ENCODE measurements around the gene MPV17L2.
"Not testable (repeated sequence)": the region's sequence is repeated elsewhere in the genome, so short reads cannot be mapped to it uniquely, and the experiment has no call there.

Gene MPV17L2

GRCh38 chr19:18193388-18194180 is 566 bp downstream of the MPV17L2 start:
- peak; percentile 71 for DNase-seq

GRCh38 chr19:18194181-18194530 is 1.1 kb downstream of the MPV17L2 start:
- DNase-seq = no peak

GRCh38 chr19:18194554-18195238 is 1.7 kb downstream of the MPV17L2 start:
- peak; percentile 73 for DNase-seq

GRCh38 chr19:18196511-18196845 is 3.5 kb downstream of the MPV17L2 start:
- no peak for DNase-seq

- DNase-seq = no peak
Observed at GRCh38 chr19:18197306-18197705, 4.3 kb downstream of the MPV17L2 start.

- DNase-seq = no peak
Observed at GRCh38 chr19:18197941-18198340, 4.9 kb downstream of the MPV17L2 start.

- no peak for DNase-seq
Observed at GRCh38 chr19:18198374-18198773, 5.4 kb downstream of the MPV17L2 start.

GRCh38 chr19:18202397-18202777 is 9.4 kb downstream of the MPV17L2 start:
- DNase-seq = no peak

- DNase-seq = peak; percentile 70
Observed at GRCh38 chr19:18202778-18203407, 9.9 kb downstream of the MPV17L2 start.

- peak; percentile 83 for DNase-seq
Observed at GRCh38 chr19:18203408-18203862, 10.4 kb downstream of the MPV17L2 start.

GRCh38 chr19:18203863-18204393 is 10.9 kb downstream of the MPV17L2 start, which contains the start of gene RAB3A:
Gene RAB3A, minus strand, starts transcription at chr19:18204042. Its CDS starts 1,302 bp downstream, at chr19:18202740.
- DNase-seq = peak; percentile 100

- peak; percentile 97 for DNase-seq
Observed at GRCh38 chr19:18204394-18205199, 11.6 kb downstream of the MPV17L2 start.

GRCh38 chr19:18205200-18205892 is 12.3 kb downstream of the MPV17L2 start:
- DNase-seq = peak; percentile 92

- DNase-seq = no peak
Observed at GRCh38 chr19:18206018-18206417, 13.0 kb downstream of the MPV17L2 start.

- peak; percentile 80 for DNase-seq
Observed at GRCh38 chr19:18208098-18208951, 15.3 kb downstream of the MPV17L2 start.

- not testable (repeated sequence) for DNase-seq
Observed at GRCh38 chr19:18209912-18210311, 16.9 kb downstream of the MPV17L2 start.

GRCh38 chr19:18211683-18212082 is 18.7 kb downstream of the MPV17L2 start:
- no peak for DNase-seq

GRCh38 chr19:18214779-18215433 is 21.9 kb downstream of the MPV17L2 start:
- DNase-seq = no peak

- DNase-seq = no peak
Observed at GRCh38 chr19:18216789-18217188, 23.8 kb downstream of the MPV17L2 start.

- DNase-seq = no peak
Observed at GRCh38 chr19:18218159-18218558, 25.1 kb downstream of the MPV17L2 start.

GRCh38 chr19:18218600-18218999 is 25.6 kb downstream of the MPV17L2 start:
- DNase-seq = no peak

Measured in NCI-H82 (cell line).